ENCODE results near the gene GPR158.

GPR158 gene

GRCh38 chr10:25206693-25207414 is 32.1 kb downstream of the GPR158 start:
- DNase-seq (ENCODE audit: low spot score) = no peak

GRCh38 chr10:25209618-25210017 is 34.8 kb downstream of the GPR158 start:
- no peak for DNase-seq (ENCODE audit: low spot score)

GRCh38 chr10:25210265-25210664 is 35.5 kb downstream of the GPR158 start:
- peak; percentile 37 for DNase-seq (ENCODE audit: low spot score)

GRCh38 chr10:25220156-25220555 is 45.4 kb downstream of the GPR158 start:
- DNase-seq (ENCODE audit: low spot score) = no peak

GRCh38 chr10:25222085-25222660 is 47.4 kb downstream of the GPR158 start:
- DNase-seq (ENCODE audit: low spot score) = no peak

- DNase-seq (ENCODE audit: low spot score) = peak; percentile 71
Measured at GRCh38 chr10:25226775-25227682, 52.2 kb downstream of the GPR158 start.

- DNase-seq (ENCODE audit: low spot score) = no peak
Measured at GRCh38 chr10:25231751-25232150, 57.0 kb downstream of the GPR158 start.

GRCh38 chr10:25232204-25232603 is 57.4 kb downstream of the GPR158 start:
- no peak for DNase-seq (ENCODE audit: low spot score)

- DNase-seq (ENCODE audit: low spot score) = no peak
Measured at GRCh38 chr10:25245165-25245564, 70.4 kb downstream of the GPR158 start.

- DNase-seq (ENCODE audit: low spot score) = no peak
Measured at GRCh38 chr10:25257646-25258045, 82.8 kb downstream of the GPR158 start.

GRCh38 chr10:25261110-25261509 is 86.3 kb downstream of the GPR158 start:
- DNase-seq (ENCODE audit: low spot score) = no peak

- no peak for DNase-seq (ENCODE audit: low spot score)
Measured at GRCh38 chr10:25261558-25261957, 86.8 kb downstream of the GPR158 start.

- peak; percentile 10 for DNase-seq (ENCODE audit: low spot score)
Measured at GRCh38 chr10:25263931-25264330, 89.1 kb downstream of the GPR158 start.

- DNase-seq (ENCODE audit: low spot score) = no peak
Measured at GRCh38 chr10:25278180-25278579, 103.4 kb downstream of the GPR158 start.

GRCh38 chr10:25280076-25280475 is 105.3 kb downstream of the GPR158 start:
- no peak for DNase-seq (ENCODE audit: low spot score)

- no peak for DNase-seq (ENCODE audit: low spot score)
Measured at GRCh38 chr10:25280573-25280972, 105.8 kb downstream of the GPR158 start.

GRCh38 chr10:25285809-25286208 is 111.0 kb downstream of the GPR158 start:
- DNase-seq (ENCODE audit: low spot score) = no peak

GRCh38 chr10:25288181-25288580 is 113.4 kb downstream of the GPR158 start:
- no peak for DNase-seq (ENCODE audit: low spot score)

- peak; percentile 80 for DNase-seq (ENCODE audit: low spot score)
Measured at GRCh38 chr10:25294032-25294926, 119.5 kb downstream of the GPR158 start.

- DNase-seq (ENCODE audit: low spot score) = no peak
Measured at GRCh38 chr10:25296324-25296723, 121.5 kb downstream of the GPR158 start.

GRCh38 chr10:25297466-25297865 is 122.7 kb downstream of the GPR158 start:
- no peak for DNase-seq (ENCODE audit: low spot score)

- no peak for DNase-seq (ENCODE audit: low spot score)
Measured at GRCh38 chr10:25300073-25300472, 125.3 kb downstream of the GPR158 start.
